CD4-positive, alpha-beta T cell treated with Interleukin-2 at 100 ng/mL for 4 hours (primary cell): ENCODE data around the gene SH3RF3.

Experiments used
- DNase-seq: peaks from one replicate; pipeline ENCODE4 v3.0.0-alpha.2; 2020; ENCODE audit warnings: low spot score

Gene SH3RF3

DNA sequence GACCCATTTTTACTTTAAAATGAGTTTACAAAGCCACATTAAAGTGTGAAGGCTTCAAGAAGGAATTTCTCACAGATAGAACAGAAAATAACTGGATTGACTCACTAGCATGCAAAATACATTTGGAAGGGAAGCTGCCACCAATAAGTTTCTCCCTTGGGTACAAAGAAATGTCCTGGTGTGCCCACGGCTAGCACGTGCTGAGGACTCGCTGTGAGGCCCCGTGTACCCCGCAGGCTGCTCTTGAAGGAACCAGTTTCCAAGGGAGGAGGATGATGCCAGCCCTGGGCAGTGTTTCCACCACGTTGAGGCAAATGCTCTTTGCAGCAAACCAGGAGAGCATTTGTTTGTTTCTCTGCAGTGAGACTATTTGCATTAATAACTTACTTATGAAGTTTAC lies 207.3 kb downstream of the SH3RF3 start:
- no peak for DNase-seq

DNA sequence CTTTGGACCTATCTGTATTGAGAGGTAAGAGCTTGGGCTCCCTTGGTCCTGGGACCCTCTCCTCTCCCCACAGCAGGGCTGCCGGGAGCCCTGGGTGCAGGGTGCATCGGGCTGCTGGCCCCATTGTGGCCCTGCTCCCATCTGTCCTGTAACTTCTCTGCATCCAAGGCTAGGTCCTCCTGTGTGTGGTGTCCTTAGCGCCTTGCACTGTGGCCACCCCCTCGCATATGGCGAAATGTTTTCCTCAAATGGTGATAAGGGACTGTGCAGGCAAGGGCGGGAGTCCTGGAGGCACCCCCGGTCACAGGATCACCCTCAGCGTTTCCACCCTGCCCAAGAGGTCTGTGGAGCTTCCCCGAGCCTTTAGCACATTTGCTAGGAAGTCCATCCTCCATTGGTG lies 208.2 kb downstream of the SH3RF3 start:
- no peak for DNase-seq

DNA sequence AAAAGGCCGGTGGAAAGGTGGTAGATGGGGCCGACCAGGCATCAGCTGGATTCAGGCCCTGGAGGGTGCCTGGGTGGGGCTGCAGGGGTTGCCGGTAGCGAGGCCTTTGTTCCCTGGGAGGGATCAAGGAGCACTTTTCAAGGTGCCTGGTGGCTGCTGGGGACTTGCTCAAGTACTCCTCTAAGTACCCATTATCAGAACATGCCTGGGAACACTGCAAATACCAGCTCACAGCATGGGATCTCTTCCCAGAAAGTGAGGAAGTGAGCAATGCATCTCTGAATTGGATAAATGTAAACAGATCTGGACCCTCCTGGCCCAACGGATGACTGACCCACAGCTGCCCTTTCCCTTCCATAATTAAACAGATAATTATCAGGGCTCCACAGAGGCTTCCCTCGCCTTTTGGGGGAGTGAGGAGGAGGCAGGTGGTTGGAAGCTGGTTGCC lies 210.5 kb downstream of the SH3RF3 start:
- DNase-seq, result no peak

DNA sequence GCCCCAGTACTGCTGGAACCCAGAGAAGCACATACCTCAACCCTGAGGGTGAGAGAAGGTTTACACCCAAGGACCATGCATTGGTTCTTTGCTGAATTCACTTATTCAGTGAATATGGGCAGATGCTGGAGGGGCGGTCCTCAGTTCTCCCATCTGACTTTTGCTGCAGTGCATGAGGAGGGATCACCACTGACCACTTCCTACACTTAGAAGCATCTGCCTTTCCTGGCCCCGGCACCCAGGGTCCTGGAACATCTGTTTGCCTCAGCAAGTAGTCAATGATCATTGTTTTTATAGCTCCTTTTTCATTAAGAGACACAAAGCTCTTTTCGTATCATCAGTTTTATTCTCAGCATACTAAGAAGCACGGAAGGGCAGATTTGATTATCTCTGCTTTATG lies 211.4 kb downstream of the SH3RF3 start:
- DNase-seq, result no peak

DNA sequence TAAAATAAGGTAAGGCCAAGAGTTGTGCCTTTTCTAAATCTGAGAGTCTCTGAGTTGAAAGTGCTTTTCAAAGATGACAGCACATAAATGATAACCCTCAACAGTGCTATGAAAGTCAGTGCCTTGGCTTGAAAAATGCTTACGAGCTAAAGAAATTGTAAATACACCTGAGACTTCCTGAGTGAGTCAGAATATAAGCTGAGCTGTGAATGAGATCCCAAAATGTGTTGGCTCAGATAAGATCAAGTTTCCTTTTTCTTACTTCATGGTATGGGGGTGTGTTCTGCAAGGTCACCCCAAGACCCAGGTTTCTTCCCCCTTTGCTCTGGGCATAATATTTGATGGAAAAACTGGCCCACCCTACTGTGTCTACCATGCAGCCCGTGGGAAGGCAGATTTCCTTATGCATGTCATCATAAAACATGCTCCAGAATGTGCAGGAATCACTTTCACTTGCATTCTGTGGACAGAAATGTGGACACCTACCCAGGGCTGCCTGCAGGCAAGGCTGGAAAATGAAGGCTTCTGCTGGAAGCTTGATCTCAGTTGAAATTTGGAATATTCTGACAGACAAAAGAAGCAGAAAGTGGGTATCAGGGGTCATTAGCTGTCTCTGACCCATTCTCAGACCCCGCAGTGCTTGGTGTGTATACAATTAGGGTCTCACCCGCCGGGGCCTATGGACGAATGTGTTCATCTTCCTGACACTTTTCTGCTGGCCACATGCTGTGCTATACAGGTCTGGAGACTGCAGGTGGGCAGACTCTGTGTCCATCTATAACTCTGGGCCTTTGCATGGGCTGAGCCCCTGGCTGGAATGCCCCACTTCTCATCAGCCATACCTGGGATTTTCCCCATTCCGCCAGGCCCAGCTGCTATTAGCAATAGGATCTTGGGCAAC lies 212.6 kb downstream of the SH3RF3 start:
- DNase-seq, result no peak

DNA sequence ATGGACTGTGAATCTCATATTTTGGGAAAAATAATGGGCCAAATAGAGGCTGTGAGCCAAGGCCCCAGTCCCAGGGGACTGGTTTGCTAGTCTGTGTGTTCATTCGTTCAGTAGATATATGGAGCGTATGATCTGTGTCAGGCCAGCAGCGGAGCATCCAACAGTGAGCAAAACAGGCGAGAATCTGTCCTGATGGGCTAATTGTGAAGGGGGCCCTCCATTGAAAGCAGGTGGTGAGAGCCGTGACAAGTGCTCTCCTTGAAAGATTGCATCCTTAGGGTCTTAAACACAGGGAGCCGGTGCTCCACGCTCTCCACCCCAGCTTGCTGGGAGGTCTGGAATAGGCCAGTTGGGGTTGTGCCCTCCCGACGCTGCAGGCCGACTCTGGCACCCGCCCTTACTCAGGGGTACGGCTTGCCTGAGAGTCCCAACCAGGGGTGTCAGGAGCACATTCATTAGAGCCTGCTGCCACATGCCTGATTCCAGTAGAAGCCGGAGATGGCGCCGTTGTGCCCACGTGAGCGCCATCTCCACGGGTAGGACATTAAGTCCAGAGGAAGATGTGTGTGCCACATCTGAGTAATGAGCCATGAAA lies 213.3 kb downstream of the SH3RF3 start:
- no peak for DNase-seq

DNA sequence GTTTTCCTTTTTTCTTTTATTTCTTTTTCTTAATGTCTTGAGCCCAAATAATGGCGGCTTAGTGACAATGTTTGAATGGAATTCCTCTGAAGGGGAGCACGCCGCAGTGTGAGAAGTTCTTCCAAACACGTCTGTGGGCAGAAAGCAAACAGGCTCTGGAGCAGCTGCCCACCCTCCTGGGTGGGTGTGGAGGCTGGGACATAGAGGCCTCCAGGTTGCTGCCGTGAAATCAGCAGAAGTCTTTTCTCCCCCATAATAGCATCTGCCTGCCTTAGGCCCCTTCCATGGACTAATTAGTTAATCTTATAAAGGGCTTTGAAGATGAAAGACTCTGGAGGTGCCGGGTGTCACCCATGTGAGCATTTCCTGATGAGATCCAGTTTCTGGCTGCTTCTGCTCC lies 213.9 kb downstream of the SH3RF3 start:
- no peak for DNase-seq

DNA sequence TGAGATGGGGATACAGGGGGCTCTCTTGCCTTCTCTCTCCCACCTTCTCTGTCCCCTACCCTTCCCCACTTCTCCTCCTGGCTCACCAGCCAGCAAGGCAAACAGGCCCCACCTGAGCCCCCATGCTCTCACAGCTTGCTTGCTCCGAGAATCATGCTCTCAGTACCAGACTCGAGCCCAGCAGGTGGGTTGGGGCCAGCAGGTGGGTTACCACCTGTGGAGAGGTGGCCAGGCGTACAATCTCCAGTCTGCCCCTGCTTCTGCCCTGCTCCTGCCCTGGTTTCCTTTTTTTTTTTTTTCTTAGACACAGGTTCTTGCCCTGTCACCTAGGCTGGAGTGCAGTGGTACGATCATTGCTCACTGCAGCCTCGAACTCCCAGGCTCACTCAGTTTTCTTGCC lies 214.5 kb downstream of the SH3RF3 start:
- DNase-seq, result no peak

DNA sequence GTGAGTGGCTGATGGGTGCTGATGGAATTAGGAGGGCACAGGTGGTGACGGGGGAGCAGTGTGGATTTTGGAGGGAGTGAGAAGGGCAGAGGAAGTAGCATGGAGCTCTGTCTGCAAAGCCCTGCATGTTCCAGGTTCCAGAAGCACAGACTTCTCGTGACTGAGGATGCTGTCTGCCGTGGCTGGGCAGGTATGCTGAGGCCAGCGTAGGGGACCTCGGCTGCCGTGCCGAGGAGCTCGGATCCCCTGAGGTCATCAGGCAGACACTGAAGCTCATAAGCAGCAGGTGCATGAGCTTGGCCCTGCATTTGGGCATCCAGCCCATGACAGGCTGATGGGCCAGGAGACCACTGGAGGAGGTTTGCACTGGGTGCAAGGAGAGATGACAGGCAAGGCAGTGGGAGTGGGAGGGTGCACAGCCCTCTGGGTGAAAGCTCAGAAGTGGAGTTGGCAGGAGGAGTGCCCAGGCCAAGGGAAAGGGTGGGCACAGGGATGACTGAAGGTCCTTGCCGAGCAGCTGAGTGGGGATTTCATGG lies 215.3 kb downstream of the SH3RF3 start:
- no peak for DNase-seq

DNA sequence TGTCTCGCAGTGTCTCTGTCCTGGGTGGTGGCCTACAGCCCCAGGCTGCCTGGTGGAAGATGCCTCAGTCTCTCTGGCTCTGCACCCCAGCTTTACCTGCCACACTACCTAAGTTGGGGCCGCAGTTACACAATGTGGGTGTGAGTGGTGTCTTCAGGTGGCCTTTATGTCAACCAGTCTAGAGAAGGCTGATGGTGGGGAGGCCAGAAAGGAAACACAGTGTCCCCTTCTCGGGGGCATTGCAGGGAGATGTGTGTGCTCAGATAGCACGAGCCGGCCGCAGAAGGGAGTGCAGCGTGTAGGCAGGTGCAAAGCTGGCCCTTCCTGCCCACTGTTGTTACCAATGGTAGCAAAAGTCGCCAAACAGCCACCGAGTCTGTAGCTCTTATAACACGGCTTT lies 216.1 kb downstream of the SH3RF3 start:
- DNase-seq, result no peak

DNA sequence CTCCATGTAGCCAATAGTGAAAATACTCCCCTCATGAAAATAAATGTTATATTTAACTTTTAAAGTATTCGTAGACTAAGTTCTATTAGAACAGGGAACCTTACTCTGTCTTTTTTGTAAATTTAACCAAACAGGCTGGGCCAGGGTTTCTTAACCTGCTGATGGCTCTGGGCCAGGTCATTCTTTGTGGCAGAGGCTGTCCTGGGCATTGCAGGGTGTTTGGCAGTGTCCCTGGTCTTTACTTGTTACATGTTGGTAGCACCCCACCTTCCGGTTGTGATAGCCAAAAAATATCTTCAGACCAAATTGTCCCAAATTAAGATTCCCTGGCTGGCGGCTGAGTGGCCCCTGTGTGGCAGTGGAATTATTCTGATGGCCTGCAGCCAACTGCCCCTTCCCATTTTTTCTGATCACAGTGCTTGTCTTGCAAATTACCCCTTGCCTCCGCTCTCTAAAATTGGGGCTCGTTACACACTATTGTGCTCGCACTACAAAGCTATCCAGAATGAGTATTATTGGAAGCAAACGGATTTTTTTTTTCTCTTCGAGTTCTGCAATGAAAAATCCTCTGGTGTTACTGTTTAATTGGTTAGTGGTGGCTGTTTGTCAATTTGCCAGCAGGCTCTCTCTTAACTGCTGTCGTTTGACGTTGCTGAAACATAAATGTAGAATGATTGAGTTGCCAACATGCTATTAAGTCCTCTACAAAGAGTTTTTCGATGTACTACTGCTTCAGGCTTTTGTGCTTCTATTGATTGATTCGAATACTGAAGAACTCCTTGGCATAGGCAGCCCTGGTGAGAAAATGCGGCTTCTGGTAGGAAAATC lies 216.9 kb downstream of the SH3RF3 start:
- no peak for DNase-seq

DNA sequence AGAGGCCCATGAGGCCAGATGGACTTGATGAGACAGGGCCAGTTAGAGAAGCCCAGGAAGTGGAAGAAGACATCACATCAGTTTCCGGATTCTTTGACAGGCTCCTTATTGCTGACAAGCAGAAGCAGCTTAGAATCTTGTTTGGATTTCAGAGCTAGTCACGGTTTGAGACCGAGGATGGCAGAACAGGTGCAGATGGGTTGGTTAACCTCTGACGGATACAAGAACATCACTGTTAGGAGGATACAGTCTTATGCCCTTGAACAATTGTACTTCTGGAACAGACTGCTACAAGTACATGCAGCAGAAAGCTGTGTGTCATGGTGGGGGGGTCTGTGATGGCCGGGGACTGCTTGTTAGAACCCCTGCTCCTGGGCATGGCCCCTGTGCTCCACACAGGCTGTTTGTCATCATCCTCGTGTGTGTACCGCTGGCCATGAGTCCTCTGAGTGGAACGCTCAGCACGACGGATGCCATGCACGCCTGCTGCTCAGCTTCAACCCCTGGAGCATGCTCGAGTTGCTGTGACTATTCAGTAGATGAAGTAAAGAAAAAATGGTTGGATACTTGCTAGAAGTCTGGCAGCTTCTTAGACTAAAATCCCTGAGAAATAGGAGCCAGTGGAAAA lies 217.7 kb downstream of the SH3RF3 start:
- no peak for DNase-seq

DNA sequence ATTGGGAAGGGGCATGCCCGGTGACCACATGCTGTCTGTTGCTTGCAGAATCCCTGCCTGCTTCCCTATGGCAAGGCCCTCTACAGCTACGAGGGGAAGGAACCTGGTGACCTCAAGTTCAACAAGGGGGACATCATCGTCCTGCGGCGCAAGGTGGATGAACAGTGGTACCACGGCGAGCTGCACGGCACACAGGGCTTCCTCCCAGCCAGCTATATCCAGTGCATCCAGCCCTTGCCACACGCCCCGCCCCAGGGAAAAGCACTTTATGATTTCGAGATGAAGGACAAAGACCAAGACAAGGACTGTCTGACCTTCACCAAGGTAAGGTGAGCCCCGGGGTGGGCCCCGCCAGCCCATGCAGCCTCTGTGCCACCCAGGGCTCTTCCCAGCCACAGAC lies 218.6 kb downstream of the SH3RF3 start:
- no peak for DNase-seq

DNA sequence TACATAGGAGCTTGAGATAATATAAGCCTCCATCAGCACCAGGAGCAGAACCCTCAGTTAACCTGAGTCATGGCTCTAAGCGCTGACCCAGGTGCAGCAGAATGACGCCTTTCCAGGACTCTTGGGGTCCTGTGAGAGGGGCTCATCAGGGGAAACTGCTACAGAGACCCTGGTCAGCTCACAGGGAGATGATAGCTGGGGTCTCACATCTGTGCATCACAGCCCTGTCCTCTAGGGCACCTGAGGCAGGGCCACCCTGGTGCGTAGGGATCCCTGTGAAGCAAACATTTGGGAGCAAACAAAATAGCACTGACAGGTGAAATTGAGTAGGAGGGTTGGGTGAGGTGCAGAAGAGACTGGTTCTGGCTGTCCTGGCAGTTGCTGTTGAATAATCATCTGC lies 219.2 kb downstream of the SH3RF3 start:
- no peak for DNase-seq

DNA sequence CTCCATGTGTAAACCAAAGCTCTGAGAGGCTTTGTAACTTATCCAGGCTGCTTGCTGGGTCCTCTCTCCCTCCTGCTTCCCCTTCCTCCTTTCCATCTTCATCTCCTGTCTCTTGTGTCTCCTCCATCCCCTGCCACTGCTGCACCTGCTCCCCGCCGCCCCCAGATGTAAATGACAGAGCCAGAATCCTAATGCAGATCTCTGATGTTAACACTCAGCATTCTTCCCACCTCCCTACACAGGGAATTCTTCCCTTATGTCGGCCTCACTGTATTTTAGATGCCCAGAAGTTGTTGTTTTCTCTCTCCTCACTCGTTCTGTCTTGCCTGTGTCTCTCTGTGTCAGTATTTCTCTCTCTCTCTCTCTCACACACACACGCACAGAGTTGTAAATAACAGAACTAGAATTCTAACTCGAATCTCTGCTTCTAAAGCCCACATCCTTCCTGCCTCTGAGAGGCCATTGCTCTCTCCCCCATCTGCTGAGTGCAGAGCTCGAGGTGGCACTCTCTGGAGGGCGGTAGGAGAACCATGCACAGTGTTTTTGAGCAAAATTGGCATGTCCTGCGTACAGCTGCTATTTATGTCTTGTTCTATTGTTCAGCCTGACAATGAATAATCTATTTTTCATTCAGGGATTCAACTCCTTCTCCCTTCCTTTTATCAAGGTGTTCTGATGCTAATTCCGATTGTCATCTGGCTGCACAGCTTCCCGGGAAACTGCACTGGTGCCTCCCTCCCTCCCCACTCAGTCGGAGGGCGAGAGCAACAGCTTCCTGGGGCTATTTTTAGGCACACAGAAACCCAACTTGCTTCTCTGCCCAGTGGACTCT lies 219.9 kb downstream of the SH3RF3 start:
- peak; percentile 37 for DNase-seq

DNA sequence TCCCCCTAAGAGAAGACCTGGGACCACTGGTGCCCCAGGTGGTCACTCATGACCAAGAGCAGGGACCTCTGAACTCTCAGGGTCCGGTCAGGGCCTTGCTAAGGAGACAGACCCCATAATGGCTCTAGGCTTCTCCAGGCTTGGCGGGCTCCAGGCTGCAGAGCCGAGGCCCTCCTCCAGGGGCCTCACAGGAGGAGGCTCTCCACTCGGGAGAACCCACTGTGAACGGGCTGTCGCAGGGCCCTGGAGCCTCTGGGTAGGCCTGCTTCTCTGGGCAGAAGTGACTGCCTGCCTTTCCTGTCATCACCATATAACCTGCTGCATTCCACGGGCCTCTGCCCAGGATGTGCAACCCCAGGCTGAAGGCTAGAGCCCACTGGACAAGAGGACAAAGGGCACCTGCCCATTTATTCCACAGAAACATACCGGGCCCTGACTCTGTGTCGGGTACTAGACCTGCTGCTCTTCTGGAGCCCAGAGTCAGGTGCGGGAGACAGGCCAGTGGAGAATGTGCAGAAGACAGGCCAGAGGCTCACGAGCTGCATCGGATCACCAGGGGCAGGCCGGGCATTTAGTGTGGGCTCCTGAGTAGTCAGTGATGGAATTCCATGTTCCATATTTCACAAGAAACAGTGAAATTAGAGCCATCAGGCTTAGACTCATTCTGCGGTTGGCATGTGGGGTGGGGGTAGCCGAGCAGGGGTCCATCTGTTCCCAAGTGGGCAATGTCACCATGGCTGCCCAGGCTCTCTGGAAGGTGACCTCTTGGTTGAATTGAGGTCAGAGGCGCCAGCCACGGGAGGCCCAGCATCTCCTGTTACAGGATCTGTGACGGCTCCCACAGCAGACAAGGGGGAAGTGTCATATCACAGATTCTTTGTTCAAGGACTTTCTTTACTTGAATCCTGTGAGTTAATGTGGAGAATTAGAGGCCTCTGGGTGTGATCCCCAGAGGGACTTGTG lies 220.8 kb downstream of the SH3RF3 start:
- DNase-seq, result no peak

DNA sequence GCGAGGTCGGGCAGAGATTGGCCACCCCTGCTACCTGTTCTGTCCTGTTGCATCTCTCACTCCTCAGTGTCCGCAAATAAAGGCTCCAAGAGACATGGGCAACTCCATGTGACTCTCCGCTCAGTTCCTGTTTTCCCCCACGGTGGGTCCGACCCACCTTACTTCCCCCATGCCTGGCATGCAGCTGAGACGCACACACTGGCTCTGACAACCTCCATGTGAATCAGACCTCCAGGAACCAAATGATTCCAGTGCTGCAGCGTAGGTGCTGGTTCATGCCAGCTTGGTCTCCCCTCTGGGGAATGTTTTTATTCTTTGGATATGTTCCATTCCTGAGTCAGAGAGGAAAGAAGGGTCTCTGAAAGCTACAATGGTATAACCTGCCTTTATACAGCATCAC lies 221.5 kb downstream of the SH3RF3 start:
- DNase-seq, result no peak

DNA sequence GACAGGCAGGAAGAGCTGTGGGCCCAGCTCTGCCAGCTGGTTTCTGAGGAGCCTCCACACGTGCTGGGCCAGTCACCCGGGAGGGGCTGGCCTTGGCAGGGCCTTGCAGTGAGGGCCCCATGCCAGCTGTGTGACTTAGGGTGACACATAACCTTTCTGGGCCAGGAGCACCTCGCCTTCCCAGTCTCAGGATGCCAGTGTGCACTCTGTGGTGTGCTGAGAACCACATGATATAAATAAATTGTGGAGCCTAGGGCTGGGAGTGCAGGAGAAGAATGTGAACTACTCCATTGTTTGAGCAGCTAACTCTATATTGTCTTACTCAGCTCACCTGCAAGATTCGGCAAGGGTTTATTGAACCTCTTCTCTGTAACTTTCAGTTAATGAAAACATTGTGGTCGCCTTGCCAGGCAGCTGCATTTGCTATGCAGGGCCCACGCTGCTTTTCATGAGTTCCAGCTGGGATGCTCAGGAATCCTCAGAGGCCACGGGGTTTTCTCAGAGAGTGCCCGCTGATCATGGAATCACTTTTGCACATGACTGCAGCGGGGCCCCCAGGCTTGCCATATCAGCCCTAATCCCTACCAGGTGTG lies 222.3 kb downstream of the SH3RF3 start:
- DNase-seq, result no peak

DNA sequence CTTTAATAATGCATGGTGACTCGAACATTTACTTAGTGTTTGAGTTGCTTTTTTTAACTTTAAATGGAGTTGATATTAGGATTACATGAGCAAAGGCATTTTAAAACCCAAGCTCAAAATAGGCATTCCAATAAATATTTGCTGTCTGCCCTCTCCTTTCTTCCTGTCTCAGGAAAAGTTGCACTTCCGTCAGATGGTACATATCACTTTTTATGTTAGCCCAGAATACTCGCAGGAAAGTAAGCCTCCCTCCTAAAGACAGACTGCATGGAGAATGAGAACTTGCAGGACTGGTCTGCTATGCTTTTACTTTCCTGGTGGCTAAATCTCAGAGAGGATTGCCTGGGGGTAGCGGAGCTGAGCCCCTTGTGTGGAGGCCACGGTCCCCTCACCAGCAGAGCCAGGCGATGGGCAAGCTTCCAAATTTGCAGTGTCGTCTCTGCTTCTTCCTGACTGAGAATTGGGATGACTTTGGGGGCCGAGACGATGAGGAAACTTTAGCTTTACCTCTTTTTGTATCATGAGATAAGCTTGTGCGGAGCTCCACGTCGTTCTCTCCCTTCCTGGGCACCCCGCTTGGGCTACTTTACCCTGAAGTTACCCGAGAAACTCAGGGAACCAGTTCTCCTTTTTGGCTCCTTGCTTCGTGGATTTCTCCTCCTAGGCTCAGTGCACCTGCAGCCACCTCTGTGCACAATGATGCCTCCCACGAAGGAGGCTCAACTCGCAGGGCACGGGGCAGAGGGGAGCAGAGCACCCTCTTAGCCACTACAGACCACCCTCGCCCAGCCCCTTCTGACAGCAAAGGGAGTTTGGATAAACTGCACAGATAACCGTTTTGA lies 223.3 kb downstream of the SH3RF3 start:
- no peak for DNase-seq
